Activated naive CD8-positive, alpha-beta T cell (primary cell): Measurements from ENCODE around the gene ILF3.

ENCODE experiments used
- H3K27ac Mint-ChIP-seq: one replicate; pipeline ENCODE4 v1.8.0; 2021; ENCODE audit warnings: mixed read lengths
- H3K27me3 Mint-ChIP-seq: one replicate; pipeline ENCODE4 v1.8.0; 2021; ENCODE audit warnings: mixed read lengths
- H3K36me3 Mint-ChIP-seq: one replicate; pipeline ENCODE4 v1.8.0; 2021; ENCODE audit warnings: mixed read lengths
- H3K4me1 Mint-ChIP-seq: one replicate; pipeline ENCODE4 v1.8.0; 2021; ENCODE audit warnings: low read depth, mixed read lengths
- H3K4me3 Mint-ChIP-seq: one replicate; pipeline ENCODE4 v1.8.0; 2021; ENCODE audit warnings: mild to moderate bottlenecking, mixed read lengths
- H3K9me3 Mint-ChIP-seq: one replicate; pipeline ENCODE4 v1.8.0; 2021; ENCODE audit warnings: low read depth, mixed read lengths

Gene ILF3

GRCh38 chr19:10634963-10635362 is 19.2 kb upstream of the ILF3 start:
- Mint-ChIP-seq H3K36me3 (peaks cover 3% of the 10 kb centered on the region), H3K4me1 (peaks cover 10% of the 10 kb centered on the region), H3K27ac (peak overlapping the region; percentile 28), H3K4me3 (no peak overlapping the region), H3K9me3 (no peaks in the 10 kb centered on the region), H3K27me3 (no peaks in the 10 kb centered on the region)

- Mint-ChIP-seq H3K9me3 (no peaks in the 10 kb centered on the region), H3K27ac (no peak overlapping the region), H3K4me1 (peaks cover 18% of the 10 kb centered on the region), H3K36me3 (peaks cover 3% of the 10 kb centered on the region), H3K4me3 (no peak overlapping the region), H3K27me3 (no peaks in the 10 kb centered on the region)
These were observed 17.7 kb upstream of the ILF3 start for GRCh38 chr19:10636304-10636972.

GRCh38 chr19:10637894-10638293 is 16.3 kb upstream of the ILF3 start:
- no peak overlapping the region for H3K4me3 Mint-ChIP-seq
- no peaks in the 10 kb centered on the region for H3K9me3 Mint-ChIP-seq
- H3K36me3 Mint-ChIP-seq: peaks cover 3% of the 10 kb centered on the region
- peaks cover 27% of the 10 kb centered on the region for H3K4me1 Mint-ChIP-seq
- no peaks in the 10 kb centered on the region for H3K27me3 Mint-ChIP-seq
- H3K27ac Mint-ChIP-seq: peak overlapping the region; percentile 72

GRCh38 chr19:10639836-10640235 is 14.3 kb upstream of the ILF3 start:
- Mint-ChIP-seq H3K9me3 (no peaks in the 10 kb centered on the region), H3K27me3 (no peaks in the 10 kb centered on the region), H3K4me3 (no peak overlapping the region), H3K27ac (no peak overlapping the region), H3K36me3 (peaks cover 3% of the 10 kb centered on the region), H3K4me1 (peaks cover 44% of the 10 kb centered on the region)

GRCh38 chr19:10640361-10640760 is 13.8 kb upstream of the ILF3 start:
- Mint-ChIP-seq H3K27ac (no peak overlapping the region), H3K27me3 (no peaks in the 10 kb centered on the region), H3K36me3 (peaks cover 3% of the 10 kb centered on the region), H3K4me3 (no peak overlapping the region), H3K9me3 (no peaks in the 10 kb centered on the region), H3K4me1 (peaks cover 44% of the 10 kb centered on the region)

GRCh38 chr19:10641248-10641647 is 12.9 kb upstream of the ILF3 start:
- no peaks in the 10 kb centered on the region for H3K27me3 Mint-ChIP-seq
- no peaks in the 10 kb centered on the region for H3K9me3 Mint-ChIP-seq
- H3K36me3 Mint-ChIP-seq: peaks cover 3% of the 10 kb centered on the region
- H3K4me1 Mint-ChIP-seq: peaks cover 44% of the 10 kb centered on the region
- H3K27ac Mint-ChIP-seq: peak overlapping the region; percentile 55
- H3K4me3 Mint-ChIP-seq: no peak overlapping the region

GRCh38 chr19:10642473-10643171 is 11.5 kb upstream of the ILF3 start:
- no peaks in the 10 kb centered on the region for H3K27me3 Mint-ChIP-seq
- peaks cover 41% of the 10 kb centered on the region for H3K4me1 Mint-ChIP-seq
- H3K9me3 Mint-ChIP-seq: no peaks in the 10 kb centered on the region
- peak overlapping the region; percentile 30 for H3K4me3 Mint-ChIP-seq
- H3K36me3 Mint-ChIP-seq: peaks cover 3% of the 10 kb centered on the region
- H3K27ac Mint-ChIP-seq: peak overlapping the region; percentile 92

GRCh38 chr19:10643172-10643967 is 10.8 kb upstream of the ILF3 start:
- Mint-ChIP-seq H3K27me3 (no peaks in the 10 kb centered on the region), H3K9me3 (no peaks in the 10 kb centered on the region), H3K4me3 (peak overlapping the region; percentile 52), H3K27ac (peak overlapping the region; percentile 92), H3K36me3 (no peaks in the 10 kb centered on the region), H3K4me1 (peaks cover 34% of the 10 kb centered on the region)

GRCh38 chr19:10643968-10644259 is 10.2 kb upstream of the ILF3 start:
- Mint-ChIP-seq H3K4me1 (peaks cover 34% of the 10 kb centered on the region), H3K36me3 (no peaks in the 10 kb centered on the region), H3K27ac (peak overlapping the region; percentile 92), H3K4me3 (peak overlapping the region; percentile 52), H3K9me3 (no peaks in the 10 kb centered on the region), H3K27me3 (no peaks in the 10 kb centered on the region)

- H3K36me3 Mint-ChIP-seq: no peaks in the 10 kb centered on the region
- no peaks in the 10 kb centered on the region for H3K9me3 Mint-ChIP-seq
- H3K4me3 Mint-ChIP-seq: no peak overlapping the region
- no peaks in the 10 kb centered on the region for H3K27me3 Mint-ChIP-seq
- H3K27ac Mint-ChIP-seq: peak overlapping the region; percentile 64
- H3K4me1 Mint-ChIP-seq: peaks cover 34% of the 10 kb centered on the region
These were observed 9.7 kb upstream of the ILF3 start for GRCh38 chr19:10644260-10645007.

- no peaks in the 10 kb centered on the region for H3K27me3 Mint-ChIP-seq
- no peaks in the 10 kb centered on the region for H3K36me3 Mint-ChIP-seq
- H3K4me1 Mint-ChIP-seq: peaks cover 28% of the 10 kb centered on the region
- H3K9me3 Mint-ChIP-seq: no peaks in the 10 kb centered on the region
- H3K4me3 Mint-ChIP-seq: no peak overlapping the region
- H3K27ac Mint-ChIP-seq: no peak overlapping the region
These were observed 7.5 kb upstream of the ILF3 start for GRCh38 chr19:10646456-10647159.

GRCh38 chr19:10648360-10648759 is 5.8 kb upstream of the ILF3 start:
- Mint-ChIP-seq H3K27ac (peak overlapping the region; percentile 2), H3K4me3 (no peak overlapping the region), H3K36me3 (no peaks in the 10 kb centered on the region), H3K27me3 (no peaks in the 10 kb centered on the region), H3K4me1 (peaks cover 25% of the 10 kb centered on the region), H3K9me3 (no peaks in the 10 kb centered on the region)

- peaks cover 10% of the 10 kb centered on the region for H3K36me3 Mint-ChIP-seq
- peak overlapping the region; percentile 97 for H3K27ac Mint-ChIP-seq
- H3K9me3 Mint-ChIP-seq: no peaks in the 10 kb centered on the region
- H3K27me3 Mint-ChIP-seq: no peaks in the 10 kb centered on the region
- peaks cover 24% of the 10 kb centered on the region for H3K4me1 Mint-ChIP-seq
- peak overlapping the region; percentile 95 for H3K4me3 Mint-ChIP-seq
These were observed 2.3 kb upstream of the ILF3 start for GRCh38 chr19:10651851-10652250.

GRCh38 chr19:10653482-10653731 is 739 bp upstream of the ILF3 start:
- peaks cover 10% of the 10 kb centered on the region for H3K36me3 Mint-ChIP-seq
- H3K4me1 Mint-ChIP-seq: peaks cover 34% of the 10 kb centered on the region
- H3K9me3 Mint-ChIP-seq: no peaks in the 10 kb centered on the region
- H3K27ac Mint-ChIP-seq: peak overlapping the region; percentile 97
- H3K4me3 Mint-ChIP-seq: peak overlapping the region; percentile 95
- no peaks in the 10 kb centered on the region for H3K27me3 Mint-ChIP-seq
